ENCODE data around the gene OSBP2. TPM values are rescaled to one million over a fixed set of nuclear protein-coding genes. Genes with fewer than 3 reads are reported as not detected.

Gene OSBP2
- total RNA-seq, 4 donors from 2014 or later: 1.9 to 3.9 (median 3.0) TPM

DNA sequence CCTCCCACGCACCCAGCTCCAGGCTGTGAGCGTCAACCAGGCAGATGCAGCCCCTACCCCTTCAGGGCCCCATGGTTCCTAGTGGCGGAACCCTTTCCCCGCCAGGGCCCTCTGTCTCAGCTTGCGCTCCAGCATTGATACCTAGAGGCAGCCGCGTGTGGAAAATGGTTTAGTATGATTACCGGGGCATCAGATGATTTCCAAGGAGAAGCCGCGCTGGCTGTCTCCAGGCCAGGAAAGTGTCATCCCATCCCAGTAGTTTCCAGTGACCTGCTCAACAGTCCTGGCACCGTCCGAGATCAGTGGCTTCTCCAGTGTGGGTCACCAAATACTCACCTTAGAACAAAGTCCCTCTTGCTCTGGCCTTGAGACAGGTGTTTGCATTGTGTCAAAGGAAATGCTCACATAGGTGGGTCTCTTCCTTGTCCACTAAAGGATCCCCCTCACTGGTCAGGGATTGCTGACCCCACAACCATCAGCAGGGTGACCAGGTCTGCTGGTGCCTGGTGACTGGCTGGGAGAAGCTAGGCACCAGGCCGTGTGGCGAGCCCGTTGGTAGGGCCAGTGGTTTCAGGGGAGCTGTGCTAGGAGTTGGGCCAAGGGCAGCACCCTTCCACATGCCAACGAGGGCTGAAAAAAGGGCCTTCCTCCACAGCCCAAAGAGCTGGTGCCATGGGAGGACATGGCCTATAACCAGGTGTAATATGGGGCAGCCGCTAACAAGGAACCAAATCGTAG, 164.5 kb downstream of the OSBP2 start:
- Histone ChIP-seq H3K9me3 (no peaks in the 10 kb centered on the region), H3K36me3 (no peaks in the 10 kb centered on the region), H3K4me1 (no peaks in the 10 kb centered on the region), H3K27ac (no peak overlapping the region), H3K27me3 (no peaks in the 10 kb centered on the region), H3K4me3 (no peak overlapping the region)
- intact Hi-C loops (cut with DNase I): no loop called here
- no peak for DNase-seq
- 92 to 95% methylated on average over 8 to 15 of the region's 18 CpGs for WGBS, 2 donors
- TF ChIP-seq, protein P1, sequence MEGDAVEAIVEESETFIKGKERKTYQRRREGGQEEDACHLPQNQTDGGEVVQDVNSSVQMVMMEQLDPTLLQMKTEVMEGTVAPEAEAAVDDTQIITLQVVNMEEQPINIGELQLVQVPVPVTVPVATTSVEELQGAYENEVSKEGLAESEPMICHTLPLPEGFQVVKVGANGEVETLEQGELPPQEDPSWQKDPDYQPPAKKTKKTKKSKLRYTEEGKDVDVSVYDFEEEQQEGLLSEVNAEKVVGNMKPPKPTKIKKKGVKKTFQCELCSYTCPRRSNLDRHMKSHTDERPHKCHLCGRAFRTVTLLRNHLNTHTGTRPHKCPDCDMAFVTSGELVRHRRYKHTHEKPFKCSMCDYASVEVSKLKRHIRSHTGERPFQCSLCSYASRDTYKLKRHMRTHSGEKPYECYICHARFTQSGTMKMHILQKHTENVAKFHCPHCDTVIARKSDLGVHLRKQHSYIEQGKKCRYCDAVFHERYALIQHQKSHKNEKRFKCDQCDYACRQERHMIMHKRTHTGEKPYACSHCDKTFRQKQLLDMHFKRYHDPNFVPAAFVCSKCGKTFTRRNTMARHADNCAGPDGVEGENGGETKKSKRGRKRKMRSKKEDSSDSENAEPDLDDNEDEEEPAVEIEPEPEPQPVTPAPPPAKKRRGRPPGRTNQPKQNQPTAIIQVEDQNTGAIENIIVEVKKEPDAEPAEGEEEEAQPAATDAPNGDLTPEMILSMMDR (IDR thresholded peaks at IDR 0.05): no peak
- TF ChIP-seq POLR2A (IDR thresholded peaks at IDR 0.05): no peak

DNA sequence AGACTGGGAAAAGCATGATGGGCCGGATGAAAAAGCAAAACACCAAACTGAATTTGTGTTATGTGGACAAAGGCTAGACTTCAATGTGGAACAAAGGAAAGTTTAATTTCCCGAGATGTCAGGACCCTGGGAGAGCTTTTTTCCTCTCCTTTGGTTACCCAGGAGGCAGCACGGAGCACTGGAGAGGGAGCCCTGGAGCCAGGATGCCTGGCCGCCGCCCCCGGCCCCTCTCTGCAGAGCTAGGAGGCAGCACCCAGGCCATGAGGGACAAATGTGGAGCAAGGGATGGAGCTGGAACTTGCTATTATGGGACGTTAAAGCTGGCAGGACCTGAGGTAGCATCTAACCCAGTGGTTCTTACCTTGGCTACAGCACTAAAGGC, 165.0 kb downstream of the OSBP2 start:
- no peak for TF ChIP-seq POLR2A (IDR thresholded peaks at IDR 0.05)
- TF ChIP-seq, protein P1 (IDR thresholded peaks at IDR 0.05): no peak
- H3K9me3 ChIP-seq: no peaks in the 10 kb centered on the region
- H3K27ac ChIP-seq: no peak overlapping the region
- intact Hi-C loops (cut with DNase I): no loop called here
- no peaks in the 10 kb centered on the region for H3K36me3 ChIP-seq
- DNase-seq: no peak
- 86 to 95% methylated on average over 7 of the region's 7 CpGs for WGBS, 2 donors
- no peaks in the 10 kb centered on the region for H3K4me1 ChIP-seq
- H3K27me3 ChIP-seq: no peaks in the 10 kb centered on the region
- no peak overlapping the region for H3K4me3 ChIP-seq

DNA sequence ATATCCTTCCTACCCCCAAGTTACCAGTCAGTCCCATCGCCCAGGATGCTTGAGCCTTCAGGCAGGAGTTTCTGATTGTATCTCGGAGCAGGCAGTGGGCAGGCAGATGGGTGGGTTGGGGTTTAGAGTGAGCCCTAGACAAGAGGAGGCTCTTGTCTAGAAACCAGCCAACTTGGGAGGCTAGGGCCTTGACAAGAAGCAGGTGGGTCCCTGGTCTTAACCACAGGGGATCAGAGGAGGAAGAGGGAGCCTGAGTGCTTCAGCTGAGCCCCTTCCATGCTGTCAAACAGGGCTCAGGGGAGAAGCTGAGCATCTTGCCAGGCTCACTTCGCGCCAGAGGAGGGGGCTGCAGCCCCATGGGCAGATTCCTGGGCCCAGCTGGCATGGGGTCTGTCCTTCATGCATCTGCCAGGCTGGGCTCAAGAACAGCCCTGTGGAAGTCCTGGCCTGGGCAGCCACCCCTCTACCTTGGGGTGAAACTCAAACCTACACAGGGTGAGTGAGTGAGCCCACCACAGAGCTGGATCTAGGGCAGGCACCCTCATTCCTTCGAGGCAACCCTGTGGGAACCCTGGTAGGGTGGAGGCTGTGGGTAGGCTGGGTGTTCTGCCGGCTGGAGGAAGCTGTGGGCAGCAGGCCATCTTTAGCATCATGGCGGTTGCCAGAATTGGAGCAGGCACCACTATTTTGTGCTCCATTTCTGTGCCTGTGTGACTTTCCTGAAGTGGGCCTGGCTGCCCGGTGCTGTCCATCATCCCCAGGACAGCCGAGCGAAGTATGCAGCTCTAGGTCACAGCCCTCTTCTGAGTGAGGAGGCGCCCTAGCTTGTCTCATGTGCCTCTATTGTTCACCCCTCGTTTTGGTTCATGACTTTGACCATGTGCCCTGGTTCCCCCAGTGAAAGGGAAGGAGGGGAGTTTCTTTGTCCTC, 165.8 kb downstream of the OSBP2 start:
- WGBS, 2 donors: 70 to 76% methylated on average over 4 to 7 of the region's 12 CpGs
- no peak overlapping the region for H3K27ac ChIP-seq
- H3K4me1 ChIP-seq: no peaks in the 10 kb centered on the region
- H3K36me3 ChIP-seq: no peaks in the 10 kb centered on the region
- DNase-seq: no peak
- H3K9me3 ChIP-seq: no peaks in the 10 kb centered on the region
- H3K27me3 ChIP-seq: no peaks in the 10 kb centered on the region
- no peak overlapping the region for H3K4me3 ChIP-seq
- TF ChIP-seq, protein P1 (IDR thresholded peaks at IDR 0.05): no peak
- no peak for TF ChIP-seq POLR2A (IDR thresholded peaks at IDR 0.05)
- intact Hi-C loops (cut with DNase I): no loop called here

DNA sequence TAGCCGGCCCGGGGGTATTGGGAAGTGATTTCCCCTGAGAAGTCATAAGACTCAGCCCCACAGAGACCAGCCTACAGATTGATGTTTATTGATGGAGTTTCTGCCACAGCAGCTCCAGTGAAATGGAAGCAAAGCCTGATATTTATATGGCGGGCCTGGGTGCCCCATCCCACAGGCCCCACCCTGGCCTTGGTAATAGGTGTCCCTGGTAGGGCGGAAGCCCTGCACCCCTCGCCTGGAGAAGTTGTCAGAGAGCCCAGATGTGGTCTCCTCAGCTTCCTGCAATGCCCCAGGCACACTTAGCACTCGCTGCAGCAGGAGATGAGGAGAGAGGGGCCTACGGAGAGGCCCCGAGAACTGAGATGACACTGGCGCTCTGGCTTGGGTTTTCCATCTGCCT, 166.5 kb downstream of the OSBP2 start:
- Histone ChIP-seq H3K27ac (no peak overlapping the region), H3K4me1 (no peaks in the 10 kb centered on the region), H3K36me3 (no peaks in the 10 kb centered on the region), H3K27me3 (no peaks in the 10 kb centered on the region), H3K4me3 (no peak overlapping the region), H3K9me3 (no peaks in the 10 kb centered on the region)
- intact Hi-C loops (cut with DNase I): no loop called here
- TF ChIP-seq POLR2A (IDR thresholded peaks at IDR 0.05): no peak
- TF ChIP-seq, protein P1 (IDR thresholded peaks at IDR 0.05): no peak
- WGBS, 2 donors: 82 to 83% methylated on average over 5 to 6 of the region's 9 CpGs
- no peak for DNase-seq
